ENCODE results near the gene AGAP3.

- no peak for TF ChIP-seq POLR2A (IDR thresholded peaks at IDR 0.05)
- TF ChIP-seq CTCF (IDR thresholded peaks at IDR 0.05) = no peak
These were observed 38.2 kb downstream of the AGAP3 start for GRCh38 chr7:151124481-151124880.

Measured in esophagus squamous epithelium (tissue), 4 donors.